ENCODE data around the gene SRD5A2.

The SRD5A2 gene

DNA sequence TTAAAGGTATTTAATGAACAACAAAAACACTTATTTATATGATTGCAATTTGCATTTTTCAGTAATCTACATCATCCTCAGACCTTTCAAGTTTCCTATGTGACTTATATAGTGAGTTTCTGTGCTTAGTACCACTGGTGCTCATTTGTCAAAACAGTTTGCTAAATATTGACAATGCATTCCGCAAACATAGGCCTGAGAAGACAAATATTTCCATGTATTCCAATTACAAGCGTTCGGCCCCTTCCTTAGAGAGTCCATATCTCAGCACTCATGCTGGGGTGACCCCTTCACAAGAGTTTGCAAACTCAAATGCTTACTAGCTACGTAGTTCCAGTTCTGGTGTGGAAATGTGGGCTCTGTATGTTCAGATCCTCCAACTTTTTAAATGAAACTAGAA is 56.1 kb downstream of the SRD5A2 start:
- H3K27ac ChIP-seq (ENCODE audit: low read depth, low read length) = no peak overlapping the region
- no peaks in the 10 kb centered on the region for H3K9me3 ChIP-seq (ENCODE audit: insufficient read depth, low read length)
- H3K4me2 ChIP-seq (ENCODE audit: low read depth, low read length, poor library complexity, severe bottlenecking) = no peak overlapping the region
- H3K9ac ChIP-seq (ENCODE audit: low read length) = no peak overlapping the region
- H3F3A ChIP-seq (ENCODE audit: insufficient read depth) = no peaks in the 10 kb centered on the region
- H3K36me3 ChIP-seq (ENCODE audit: low read length) = no peaks in the 10 kb centered on the region
- H3K9me2 ChIP-seq (replicated peaks; ENCODE audit: insufficient read depth, low read length) = no peaks in the 10 kb centered on the region
- TF ChIP-seq, protein P1, sequence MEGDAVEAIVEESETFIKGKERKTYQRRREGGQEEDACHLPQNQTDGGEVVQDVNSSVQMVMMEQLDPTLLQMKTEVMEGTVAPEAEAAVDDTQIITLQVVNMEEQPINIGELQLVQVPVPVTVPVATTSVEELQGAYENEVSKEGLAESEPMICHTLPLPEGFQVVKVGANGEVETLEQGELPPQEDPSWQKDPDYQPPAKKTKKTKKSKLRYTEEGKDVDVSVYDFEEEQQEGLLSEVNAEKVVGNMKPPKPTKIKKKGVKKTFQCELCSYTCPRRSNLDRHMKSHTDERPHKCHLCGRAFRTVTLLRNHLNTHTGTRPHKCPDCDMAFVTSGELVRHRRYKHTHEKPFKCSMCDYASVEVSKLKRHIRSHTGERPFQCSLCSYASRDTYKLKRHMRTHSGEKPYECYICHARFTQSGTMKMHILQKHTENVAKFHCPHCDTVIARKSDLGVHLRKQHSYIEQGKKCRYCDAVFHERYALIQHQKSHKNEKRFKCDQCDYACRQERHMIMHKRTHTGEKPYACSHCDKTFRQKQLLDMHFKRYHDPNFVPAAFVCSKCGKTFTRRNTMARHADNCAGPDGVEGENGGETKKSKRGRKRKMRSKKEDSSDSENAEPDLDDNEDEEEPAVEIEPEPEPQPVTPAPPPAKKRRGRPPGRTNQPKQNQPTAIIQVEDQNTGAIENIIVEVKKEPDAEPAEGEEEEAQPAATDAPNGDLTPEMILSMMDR (IDR thresholded peaks at IDR 0.05; ENCODE audit: insufficient read depth, low read length, poor library complexity, severe bottlenecking) = no peak
- no peak for TF ChIP-seq EZH2phosphoT487 (conservative IDR thresholded peaks at IDR 0.05; ENCODE audit: low read length)
- no peak overlapping the region for H2AFZ ChIP-seq (ENCODE audit: low read depth, low read length, severe bottlenecking)
- H4K20me1 ChIP-seq (ENCODE audit: low read depth, low read length) = no peaks in the 10 kb centered on the region
- H3K4me3 ChIP-seq (ENCODE audit: insufficient read depth, low read length, poor library complexity, severe bottlenecking) = no peak overlapping the region
- H3K79me2 ChIP-seq (ENCODE audit: insufficient read depth, low read length) = no peaks in the 10 kb centered on the region
- H3K27me3 ChIP-seq (ENCODE audit: low read length) = no peaks in the 10 kb centered on the region

DNA sequence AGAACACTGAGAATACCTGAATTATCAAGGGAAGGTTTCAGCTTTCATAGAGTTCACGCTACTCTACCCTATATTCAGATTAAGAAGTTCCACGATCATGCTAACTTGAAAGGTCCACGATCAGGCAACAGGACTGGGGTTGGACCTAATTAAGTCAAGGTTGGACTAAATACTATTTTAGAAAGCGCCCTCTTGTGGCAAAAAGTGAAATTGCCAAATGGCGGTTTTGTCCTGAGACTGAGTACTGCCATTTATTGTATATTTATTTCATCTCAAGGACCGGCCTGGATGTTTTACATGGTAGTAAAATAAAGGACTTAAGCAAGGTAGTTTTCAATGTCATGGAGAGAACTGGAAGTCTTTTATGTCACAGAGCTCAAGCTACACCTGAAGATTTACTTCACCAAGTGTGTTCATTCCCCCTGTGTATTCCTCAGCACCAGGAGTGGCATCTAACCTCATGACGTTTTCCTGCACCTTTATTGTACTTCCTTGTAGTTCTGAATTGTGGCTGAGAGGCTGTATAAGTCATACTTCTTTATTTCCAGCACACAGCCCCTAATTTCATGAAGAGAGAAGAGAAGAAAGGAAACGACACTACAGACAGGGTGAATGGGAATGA is 56.8 kb downstream of the SRD5A2 start:
- TF ChIP-seq EZH2phosphoT487 (conservative IDR thresholded peaks at IDR 0.05; ENCODE audit: low read length) = no peak
- TF ChIP-seq, protein P1 (IDR thresholded peaks at IDR 0.05; ENCODE audit: insufficient read depth, low read length, poor library complexity, severe bottlenecking) = peak; percentile 70
- H2AFZ ChIP-seq (ENCODE audit: low read depth, low read length, severe bottlenecking) = no peak overlapping the region
- H3K9me2 ChIP-seq (replicated peaks; ENCODE audit: insufficient read depth, low read length) = no peaks in the 10 kb centered on the region
- H3K36me3 ChIP-seq (ENCODE audit: low read length) = no peaks in the 10 kb centered on the region
- H4K20me1 ChIP-seq (ENCODE audit: low read depth, low read length) = no peaks in the 10 kb centered on the region
- no peak overlapping the region for H3K4me2 ChIP-seq (ENCODE audit: low read depth, low read length, poor library complexity, severe bottlenecking)
- no peaks in the 10 kb centered on the region for H3K79me2 ChIP-seq (ENCODE audit: insufficient read depth, low read length)
- no peaks in the 10 kb centered on the region for H3F3A ChIP-seq (ENCODE audit: insufficient read depth)
- no peak overlapping the region for H3K4me3 ChIP-seq (ENCODE audit: insufficient read depth, low read length, poor library complexity, severe bottlenecking)
- H3K27me3 ChIP-seq (ENCODE audit: low read length) = no peaks in the 10 kb centered on the region
- H3K9ac ChIP-seq (ENCODE audit: low read length) = no peak overlapping the region
- H3K27ac ChIP-seq (ENCODE audit: low read depth, low read length) = no peak overlapping the region
- no peaks in the 10 kb centered on the region for H3K9me3 ChIP-seq (ENCODE audit: insufficient read depth, low read length)

DNA sequence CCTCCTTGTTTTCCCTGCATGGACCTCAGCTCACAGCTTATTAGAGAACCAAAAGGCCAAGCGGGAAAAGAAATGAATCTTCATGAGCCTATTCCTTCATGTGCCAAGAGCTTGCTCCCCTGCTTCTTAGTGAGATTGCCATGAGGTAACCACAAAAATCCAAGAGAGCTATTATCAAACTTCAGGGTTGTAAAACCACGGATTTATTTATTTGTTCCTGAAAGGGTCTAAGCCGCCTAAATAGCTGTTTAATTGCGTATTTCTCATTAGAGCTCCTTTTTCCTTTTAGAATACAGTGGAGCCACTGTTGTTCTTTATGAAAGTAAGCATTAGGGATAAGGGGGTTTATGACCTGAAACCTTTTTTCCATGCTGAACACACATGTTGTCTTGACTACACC is 58.0 kb downstream of the SRD5A2 start:
- Histone ChIP-seq H3K27ac (ENCODE audit: low read depth, low read length) (no peak overlapping the region), H3K9me2 (replicated peaks; ENCODE audit: insufficient read depth, low read length) (no peaks in the 10 kb centered on the region), H3K27me3 (ENCODE audit: low read length) (no peaks in the 10 kb centered on the region), H3K36me3 (ENCODE audit: low read length) (no peaks in the 10 kb centered on the region), H3K9me3 (ENCODE audit: insufficient read depth, low read length) (no peaks in the 10 kb centered on the region), H3K4me2 (ENCODE audit: low read depth, low read length, poor library complexity, severe bottlenecking) (no peak overlapping the region), H3K79me2 (ENCODE audit: insufficient read depth, low read length) (no peaks in the 10 kb centered on the region), H3K9ac (ENCODE audit: low read length) (no peak overlapping the region), H2AFZ (ENCODE audit: low read depth, low read length, severe bottlenecking) (no peak overlapping the region), H3K4me3 (ENCODE audit: insufficient read depth, low read length, poor library complexity, severe bottlenecking) (no peak overlapping the region), H4K20me1 (ENCODE audit: low read depth, low read length) (no peaks in the 10 kb centered on the region), H3F3A (ENCODE audit: insufficient read depth) (no peaks in the 10 kb centered on the region)
- TF ChIP-seq, protein P1 (IDR thresholded peaks at IDR 0.05; ENCODE audit: insufficient read depth, low read length, poor library complexity, severe bottlenecking) = no peak
- no peak for TF ChIP-seq EZH2phosphoT487 (conservative IDR thresholded peaks at IDR 0.05; ENCODE audit: low read length)
